Pancreas (tissue), 10 donors: Measurements from ENCODE around the gene CAPN12. TPM values are rescaled to one million over a fixed set of nuclear protein-coding genes. Genes with fewer than 3 reads are reported as not detected.
A peak's percentile ranks its signal among the peaks of the same experiment; 100 is the strongest.
"Not testable (repeated sequence)": the region's sequence is repeated elsewhere in the genome, so short reads cannot be mapped to it uniquely, and the experiment has no call there.

ENCODE experiments used
- ATAC-seq, 4 donors: fragments of 200-7000 bp; cut with Tn5 transposase; one replicate each; pipeline versions ENCODE4 v1.8.0 to v1.9.1; 2020; ENCODE audit warnings: mild to moderate bottlenecking in 4 of 4, moderate library complexity in 4 of 4
- DNase-seq, 6 donors: peaks; one replicate each; pipeline ENCODE4 v3.0.0-alpha.2; 2020
- FAIRE-seq: peaks from 2 replicates; lab custom pipeline; 2012; peaks lifted over from hg19 to GRCh38; lab: Jason Lieb, UNC
- H3K27ac ChIP-seq, 4 donors: fragments of 200-600 bp; sonication (generic); 1 replicate in 3 of 4; 2 replicates in 1 of 4; pipeline versions ENCODE4 v1.5.0 to v1.8.0; 2020
- H3K27me3 ChIP-seq, 4 donors: fragments of 200-600 bp; one replicate each; pipeline ENCODE4 v1.8.0; 2021
- H3K36me3 ChIP-seq, 3 donors: fragments of 200-600 bp; sonication (generic) in 1 of 3; one replicate each; pipeline versions ENCODE4 v1.5.0 to v1.8.0; 2020 to 2021
- H3K4me1 ChIP-seq, 3 donors: fragments of 200-600 bp; one replicate each; pipeline ENCODE4 v1.8.0; 2021
- H3K4me3 ChIP-seq, 4 donors: fragments of 200-600 bp; sonication (generic) in 2 of 4; one replicate each; pipeline versions ENCODE4 v1.5.0 to v1.8.0; 2020 to 2021
- H3K9me3 ChIP-seq, 4 donors: fragments of 200-600 bp; one replicate each; pipeline ENCODE4 v1.8.0; 2021
- WGBS, 2 donors: extraction: QIAGEN DNeasy Blood & Tissue Kit; methylation state at CpG; one replicate each; pipeline ENCODE4 v1.1.7; 2013; 5-methylcytosine and 5-hydroxymethylcytosine counted together
- intact Hi-C, 3 donors: fragments of 100-400 bp; cut with DNase I; formaldehyde crosslinking; loops; one replicate each; pipeline versions ENCODE4 v1.11.1 to v1.14.2; 2022
- polyA plus RNA-seq, 2 donors: library from polyadenylated mRNA; stranded (reverse); fragments of 200-250 nt; gene quantifications; one replicate each; pipeline ENCODE4 v1.2.3, GENCODE V29; 2013
- total RNA-seq, 6 donors: library from RNA; stranded (reverse); fragmentation: NEBNext Ultra II Directional in 4 of 6; extraction: Animal tissue kit (Norgen Biotek cat#: 25700) in 4 of 6; gene quantifications; one replicate each; pipeline versions ENCODE4 v1.2.1 to v1.2.4, GENCODE V29; 2021 to 2023
- TF ChIP-seq, protein P1 (sequence below), 4 donors: fragments of 200-600 bp; sonication (generic) in 3 of 4; IDR thresholded peaks; one replicate each; pipeline versions ENCODE4 v1.5.0 to v1.8.0; 2021; ENCODE audit warnings: antibody characterized with exemption in 4 of 4
- donor health status: healthy with polysubstance abuse.
- donor health status: DM: no; HTN: no; CAD: no; lungs with moderate emphysema.
- donor health status: DM: no; HTN: no; CAD: no.
- donor health status: control.
- donor health status: control.
- donor health status: Bipolar disorder and iron deficiency.
- donor health status: DM: yes; HTN: yes; CAD: no.
- donor health status: DM: no; HTN: no; CAD: no.
- donor health status: DM: no; HTN: no; CAD: no.
- donor health status: DM: yes; HTN: yes; CAD: no.

CAPN12 gene
- total and polyA plus RNA-seq, 8 donors: 2.3 to 46.3 (median 8.0) TPM

- TF ChIP-seq, protein P1, sequence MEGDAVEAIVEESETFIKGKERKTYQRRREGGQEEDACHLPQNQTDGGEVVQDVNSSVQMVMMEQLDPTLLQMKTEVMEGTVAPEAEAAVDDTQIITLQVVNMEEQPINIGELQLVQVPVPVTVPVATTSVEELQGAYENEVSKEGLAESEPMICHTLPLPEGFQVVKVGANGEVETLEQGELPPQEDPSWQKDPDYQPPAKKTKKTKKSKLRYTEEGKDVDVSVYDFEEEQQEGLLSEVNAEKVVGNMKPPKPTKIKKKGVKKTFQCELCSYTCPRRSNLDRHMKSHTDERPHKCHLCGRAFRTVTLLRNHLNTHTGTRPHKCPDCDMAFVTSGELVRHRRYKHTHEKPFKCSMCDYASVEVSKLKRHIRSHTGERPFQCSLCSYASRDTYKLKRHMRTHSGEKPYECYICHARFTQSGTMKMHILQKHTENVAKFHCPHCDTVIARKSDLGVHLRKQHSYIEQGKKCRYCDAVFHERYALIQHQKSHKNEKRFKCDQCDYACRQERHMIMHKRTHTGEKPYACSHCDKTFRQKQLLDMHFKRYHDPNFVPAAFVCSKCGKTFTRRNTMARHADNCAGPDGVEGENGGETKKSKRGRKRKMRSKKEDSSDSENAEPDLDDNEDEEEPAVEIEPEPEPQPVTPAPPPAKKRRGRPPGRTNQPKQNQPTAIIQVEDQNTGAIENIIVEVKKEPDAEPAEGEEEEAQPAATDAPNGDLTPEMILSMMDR (IDR thresholded peaks at IDR 0.05): no peak
- ATAC-seq: no peak
- Histone ChIP-seq H3K36me3 (no peaks in the 10 kb centered on the region), H3K4me1 (no peaks in the 10 kb centered on the region), H3K4me3 (no peak within 1 kb of the TSS), H3K27ac (no peak within 1 kb of the TSS), H3K27me3 (no peaks in the 10 kb centered on the region), H3K9me3 (no peaks in the 10 kb centered on the region)
- intact Hi-C loops: loop anchor here in 1 of 3 donors (2.0 kb wide), 1 partner anchor 19 kb away; no protein-coding TSS in a partner anchor
- 80 to 84% methylated on average over 10 of the region's 14 CpGs for WGBS, 2 donors
- no peak for FAIRE-seq
- no peak for DNase-seq
These were observed 29.3 kb upstream of the CAPN12 start, which contains the start of gene LGALS7 for GRCh38 chr19:38773469-38774177. LGALS7 (minus strand) TSS chr19:38773517; CDS start chr19:38773492, 25 bp downstream.

GRCh38 chr19:38771569-38771968, 27.3 kb upstream of the CAPN12 start:
- intact Hi-C loops, H3K4me3 ChIP-seq, H3K27me3 ChIP-seq, ATAC-seq, H3K36me3 ChIP-seq, H3K9me3 ChIP-seq, H3K27ac ChIP-seq, DNase-seq, H3K4me1 ChIP-seq, FAIRE-seq: not testable (repeated sequence)
- WGBS, 2 donors: 66 to 83% methylated on average over 7 to 9 of the region's 30 CpGs

- FAIRE-seq, H3K36me3 ChIP-seq, H3K27me3 ChIP-seq, H3K9me3 ChIP-seq, intact Hi-C loops, H3K4me1 ChIP-seq, H3K4me3 ChIP-seq, DNase-seq, H3K27ac ChIP-seq: not testable (repeated sequence)
- ATAC-seq: peak; percentile 87 to 96 (median 92)
- WGBS, 2 donors: 30 to 67% methylated on average over 1 of the region's 22 CpGs
These were observed 26.6 kb upstream of the CAPN12 start for GRCh38 chr19:38770949-38771275.

DNA sequence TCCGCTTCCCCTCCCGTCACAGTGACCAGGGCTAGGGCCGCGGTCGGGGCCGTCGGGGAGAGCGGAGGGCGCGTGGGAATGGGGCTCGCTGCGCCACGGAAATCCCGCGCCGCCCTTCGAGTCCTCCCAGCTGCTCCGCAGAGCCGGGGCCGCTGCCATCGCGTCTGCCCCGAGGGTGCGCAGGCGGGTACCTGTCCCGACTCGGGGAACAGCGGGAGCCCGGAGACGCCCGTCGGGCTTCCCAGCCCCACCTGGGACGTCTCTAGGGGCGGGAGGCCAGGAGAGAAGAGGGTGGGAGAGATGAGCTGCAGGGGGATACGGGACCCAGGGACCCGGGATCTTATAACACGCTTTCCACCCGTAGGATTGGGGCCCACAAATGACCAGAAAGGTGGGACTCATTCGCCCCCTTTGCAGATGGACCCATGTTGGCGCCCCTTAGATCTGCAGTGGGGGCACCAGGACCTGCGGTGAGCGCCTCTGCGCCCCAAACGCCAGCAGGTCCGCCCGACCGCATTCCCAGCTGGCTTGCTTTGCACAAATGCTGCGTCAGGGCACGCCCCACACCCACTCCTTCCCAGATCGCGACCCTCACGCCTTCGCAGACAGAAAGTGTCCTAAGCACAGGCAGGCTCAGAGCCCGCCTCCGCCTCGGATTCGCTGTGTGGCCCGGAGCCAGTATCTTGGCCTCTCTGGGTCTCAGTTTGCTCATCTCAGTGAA, 26.1 kb upstream of the CAPN12 start:
- peak overlapping the region in 2 of 4 donors; percentile 13 to 19 for H3K4me3 ChIP-seq
- 9 to 23% methylated on average over 21 to 27 of the region's 58 CpGs for WGBS, 2 donors
- DNase-seq, H3K9me3 ChIP-seq, H3K4me1 ChIP-seq, intact Hi-C loops, H3K36me3 ChIP-seq, FAIRE-seq, H3K27me3 ChIP-seq, H3K27ac ChIP-seq: not testable (repeated sequence)
- ATAC-seq: peak; percentile 24 to 44 (median 42)

DNA sequence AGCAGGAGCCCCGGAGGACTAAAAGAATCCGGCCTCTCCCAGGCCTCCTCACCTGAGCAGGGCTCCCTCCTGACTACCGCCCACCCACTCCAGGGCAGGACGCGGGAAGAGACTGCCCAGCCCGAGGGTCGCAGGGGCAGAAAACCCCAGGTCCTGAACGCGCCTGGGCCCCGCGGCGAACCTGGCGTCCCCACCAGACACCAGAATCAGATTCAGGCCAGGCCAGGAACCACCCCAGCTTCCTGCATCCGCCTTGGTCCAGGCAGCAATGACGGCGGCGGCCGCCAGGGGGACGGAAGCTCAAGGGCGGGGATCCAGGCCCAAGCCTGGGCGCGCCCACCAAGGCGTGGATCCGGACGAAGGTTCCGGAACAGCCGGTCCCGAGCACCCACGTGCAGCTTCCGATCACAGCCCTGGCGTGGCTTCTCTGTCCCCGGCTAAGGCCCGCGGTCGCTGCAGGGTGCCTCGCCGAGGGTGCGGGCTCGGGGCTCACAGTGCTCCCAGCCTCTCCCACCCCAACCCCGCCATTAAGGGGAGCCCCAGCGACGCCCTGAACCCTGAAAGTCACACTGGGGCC, 25.4 kb upstream of the CAPN12 start:
- ATAC-seq (peak; percentile 66 to 86 (median 80)), FAIRE-seq (no peak), DNase-seq (peak; percentile 68 to 93 (median 81))
- WGBS, 2 donors: 31% methylated on average over 42 of the region's 42 CpGs
- H3K4me1 ChIP-seq: no peaks in the 10 kb centered on the region
- no peak overlapping the region for H3K27ac ChIP-seq
- H3K36me3 ChIP-seq: no peaks in the 10 kb centered on the region
- intact Hi-C loops: no loop called here
- peak overlapping the region in 2 of 4 donors; percentile 13 to 19 for H3K4me3 ChIP-seq
- H3K27me3 ChIP-seq: no peaks in the 10 kb centered on the region
- TF ChIP-seq, protein P1 (IDR thresholded peaks at IDR 0.05): peak; percentile 20 to 76 (median 55)
- no peaks in the 10 kb centered on the region for H3K9me3 ChIP-seq

DNA sequence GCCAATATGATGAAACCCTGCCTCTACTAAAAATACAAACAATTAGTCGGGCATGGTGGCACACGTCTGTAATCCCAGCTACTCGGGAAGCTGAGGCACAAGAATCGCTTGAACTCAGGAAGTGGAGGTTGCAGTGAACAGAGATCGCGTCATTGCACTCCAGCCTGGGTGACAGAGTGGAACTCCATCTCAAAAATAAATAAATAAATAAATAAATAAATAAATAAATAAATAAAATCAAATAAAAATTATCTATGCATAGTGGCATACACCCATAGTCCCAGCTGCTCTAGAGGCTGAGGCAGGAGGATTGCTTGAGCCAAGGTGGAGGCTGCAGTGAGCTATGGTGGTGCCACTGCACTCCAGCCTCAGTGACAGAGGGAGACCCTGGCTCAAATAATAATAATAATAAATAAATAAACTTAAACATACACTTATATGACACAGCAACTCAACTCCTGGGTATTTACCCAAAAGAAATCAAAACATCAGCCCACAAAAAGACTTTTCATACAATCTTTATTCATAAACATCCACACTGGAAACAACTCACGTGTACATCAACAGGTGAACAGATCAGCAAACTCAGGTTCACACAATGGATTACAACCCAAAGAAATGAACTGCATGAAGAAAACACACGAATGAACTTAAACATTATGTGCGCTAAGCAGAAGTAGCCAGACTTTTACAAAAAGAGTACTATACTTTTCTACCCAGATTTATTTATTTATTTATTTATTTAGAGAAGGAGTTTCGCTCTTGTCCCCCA, 22.2 kb upstream of the CAPN12 start:
- FAIRE-seq: no peak
- Histone ChIP-seq H3K4me1 (no peaks in the 10 kb centered on the region), H3K9me3 (no peaks in the 10 kb centered on the region), H3K36me3 (no peaks in the 10 kb centered on the region), H3K4me3 (no peak overlapping the region), H3K27ac (no peak overlapping the region), H3K27me3 (no peaks in the 10 kb centered on the region)
- WGBS, 2 donors: 82 to 92% methylated on average over 10 of the region's 10 CpGs
- DNase-seq: no peak
- TF ChIP-seq, protein P1 (IDR thresholded peaks at IDR 0.05): no peak
- ATAC-seq: no peak
- intact Hi-C loops: no loop called here
